ENCODE measurements around the gene FBXO48.

DNA sequence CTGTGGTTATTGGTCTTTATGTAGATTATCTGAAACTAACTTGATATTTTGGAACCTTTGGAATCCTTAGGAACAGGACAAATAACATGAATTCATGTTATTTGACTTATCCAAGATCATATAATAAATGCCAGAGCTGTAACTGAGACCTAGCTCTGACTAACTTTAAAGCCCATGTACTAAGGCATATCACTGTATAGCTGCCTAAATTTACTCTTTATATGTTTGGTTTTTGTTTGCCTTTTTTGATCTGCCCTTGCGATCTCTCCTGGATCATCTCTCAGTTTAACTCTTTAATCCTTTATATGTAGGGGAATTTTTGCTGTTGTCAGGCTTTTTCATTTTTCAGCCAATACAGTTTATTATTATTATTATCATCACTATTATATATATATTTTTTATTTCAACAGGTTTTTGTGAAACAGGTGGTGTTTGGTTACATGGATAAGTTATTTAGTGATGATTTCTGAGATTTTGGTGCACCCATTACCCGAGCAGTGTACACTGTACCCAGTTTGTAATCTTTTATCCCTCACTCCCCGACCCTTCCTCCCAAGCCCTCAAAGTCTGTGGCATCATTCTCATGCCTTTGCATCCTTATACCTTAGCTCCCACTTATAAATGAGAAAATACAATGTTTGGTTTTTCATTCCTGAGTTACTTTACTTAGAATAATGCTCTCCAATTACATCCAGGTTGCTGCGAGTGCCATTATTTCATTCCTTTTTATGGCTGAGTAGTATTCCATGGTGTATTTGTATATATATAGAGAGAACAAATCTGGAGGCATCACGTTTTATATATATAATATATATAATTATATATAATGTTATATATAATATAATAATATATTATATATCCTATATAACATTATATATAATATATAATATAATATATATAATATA lies 49.2 kb upstream of the FBXO48 start:
- TF ChIP-seq, protein P1, sequence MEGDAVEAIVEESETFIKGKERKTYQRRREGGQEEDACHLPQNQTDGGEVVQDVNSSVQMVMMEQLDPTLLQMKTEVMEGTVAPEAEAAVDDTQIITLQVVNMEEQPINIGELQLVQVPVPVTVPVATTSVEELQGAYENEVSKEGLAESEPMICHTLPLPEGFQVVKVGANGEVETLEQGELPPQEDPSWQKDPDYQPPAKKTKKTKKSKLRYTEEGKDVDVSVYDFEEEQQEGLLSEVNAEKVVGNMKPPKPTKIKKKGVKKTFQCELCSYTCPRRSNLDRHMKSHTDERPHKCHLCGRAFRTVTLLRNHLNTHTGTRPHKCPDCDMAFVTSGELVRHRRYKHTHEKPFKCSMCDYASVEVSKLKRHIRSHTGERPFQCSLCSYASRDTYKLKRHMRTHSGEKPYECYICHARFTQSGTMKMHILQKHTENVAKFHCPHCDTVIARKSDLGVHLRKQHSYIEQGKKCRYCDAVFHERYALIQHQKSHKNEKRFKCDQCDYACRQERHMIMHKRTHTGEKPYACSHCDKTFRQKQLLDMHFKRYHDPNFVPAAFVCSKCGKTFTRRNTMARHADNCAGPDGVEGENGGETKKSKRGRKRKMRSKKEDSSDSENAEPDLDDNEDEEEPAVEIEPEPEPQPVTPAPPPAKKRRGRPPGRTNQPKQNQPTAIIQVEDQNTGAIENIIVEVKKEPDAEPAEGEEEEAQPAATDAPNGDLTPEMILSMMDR (IDR thresholded peaks at IDR 0.05): no peak
- TF ChIP-seq POLR2A (IDR thresholded peaks at IDR 0.05): no peak
